Chondrocyte (in vitro differentiated cells): ENCODE measurements around the gene OSM. TPM values are rescaled to one million over a fixed set of nuclear protein-coding genes. Genes with fewer than 3 reads are reported as not detected.

ENCODE experiments used
- DNase-seq: peaks from one replicate; pipeline ENCODE4 v3.0.0; 2021; ENCODE audit warnings: mixed read lengths, low spot score
- H3K27ac Mint-ChIP-seq: one replicate; pipeline ENCODE4 v1.8.0; 2021; ENCODE audit warnings: mild to moderate bottlenecking, moderate library complexity, mixed read lengths; ENCODE audit not compliant: unreplicated experiment
- H3K27me3 Mint-ChIP-seq: 2 replicates; pipeline ENCODE4 v1.8.0; 2021; ENCODE audit warnings: low read depth, mixed read lengths
- H3K36me3 Mint-ChIP-seq: 2 replicates; pipeline ENCODE4 v1.8.0; 2021; ENCODE audit warnings: low read depth, mixed read lengths
- H3K4me1 Mint-ChIP-seq: 2 replicates; pipeline ENCODE4 v1.8.0; 2021; ENCODE audit warnings: low read depth, mild to moderate bottlenecking, mixed read lengths
- H3K4me3 Mint-ChIP-seq: one replicate; pipeline ENCODE4 v1.8.0; 2021; ENCODE audit warnings: mild to moderate bottlenecking, moderate library complexity, mixed read lengths; ENCODE audit not compliant: unreplicated experiment
- H3K9me3 Mint-ChIP-seq: 2 replicates; pipeline ENCODE4 v1.8.0; 2021; ENCODE audit warnings: low read depth, mixed read lengths
- total RNA-seq: library from RNA; stranded (reverse); gene quantifications from 3 replicates; pipeline ENCODE4 v1.2.1, GENCODE V29; 2021
- TF ChIP-seq, protein P1 (sequence below): fragments of 200-600 bp; sonication (generic); IDR thresholded peaks from 2 replicates; pipeline ENCODE4 v1.5.0; 2021; ENCODE audit warnings: antibody characterized with exemption, mild to moderate bottlenecking, moderate library complexity

Gene OSM
- total RNA-seq, 1 donor from 2014 or later, result not detected

DNA sequence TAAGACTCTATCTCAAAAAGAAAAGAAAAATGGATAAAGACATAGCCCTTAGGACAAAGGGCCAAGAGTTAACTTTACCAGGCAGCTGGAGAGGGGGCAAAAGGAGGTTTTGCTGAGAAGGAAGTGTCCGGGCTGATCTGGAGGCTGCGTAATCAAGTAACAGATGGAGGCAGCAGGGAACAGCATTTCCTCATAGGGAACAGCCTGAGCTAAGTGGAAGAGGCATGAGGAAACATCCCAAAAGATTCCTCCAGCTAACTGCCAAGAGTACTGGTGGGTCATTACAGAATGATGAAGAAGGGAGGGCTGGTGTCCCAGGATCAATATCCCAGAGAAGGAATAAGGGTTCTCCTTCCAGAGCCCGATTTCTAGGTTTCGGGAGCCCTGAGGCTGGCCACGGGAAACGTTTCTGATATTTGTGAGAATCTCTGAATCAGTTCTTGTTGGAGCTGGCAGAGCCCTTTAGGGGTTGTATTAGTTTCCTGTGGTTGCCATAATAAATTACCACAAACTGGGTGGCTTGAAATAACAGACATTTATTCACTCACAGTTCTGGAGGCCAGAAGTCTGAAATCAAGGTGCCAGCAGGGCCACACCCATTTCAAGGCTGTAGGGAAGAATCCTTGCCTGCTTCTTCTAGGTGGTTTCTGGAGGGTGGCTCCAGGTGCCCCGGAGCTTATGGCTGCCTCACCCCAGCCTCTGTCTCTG, 41.3 kb downstream of the OSM start:
- Mint-ChIP-seq H3K4me3 (no peak overlapping the region), H3K27me3 (no peaks in the 10 kb centered on the region), H3K9me3 (peaks cover 5% of the 10 kb centered on the region), H3K27ac (peak overlapping the region; percentile 69), H3K4me1 (peaks cover 52% of the 10 kb centered on the region), H3K36me3 (no peaks in the 10 kb centered on the region)
- DNase-seq, result no peak
- TF ChIP-seq, protein P1, sequence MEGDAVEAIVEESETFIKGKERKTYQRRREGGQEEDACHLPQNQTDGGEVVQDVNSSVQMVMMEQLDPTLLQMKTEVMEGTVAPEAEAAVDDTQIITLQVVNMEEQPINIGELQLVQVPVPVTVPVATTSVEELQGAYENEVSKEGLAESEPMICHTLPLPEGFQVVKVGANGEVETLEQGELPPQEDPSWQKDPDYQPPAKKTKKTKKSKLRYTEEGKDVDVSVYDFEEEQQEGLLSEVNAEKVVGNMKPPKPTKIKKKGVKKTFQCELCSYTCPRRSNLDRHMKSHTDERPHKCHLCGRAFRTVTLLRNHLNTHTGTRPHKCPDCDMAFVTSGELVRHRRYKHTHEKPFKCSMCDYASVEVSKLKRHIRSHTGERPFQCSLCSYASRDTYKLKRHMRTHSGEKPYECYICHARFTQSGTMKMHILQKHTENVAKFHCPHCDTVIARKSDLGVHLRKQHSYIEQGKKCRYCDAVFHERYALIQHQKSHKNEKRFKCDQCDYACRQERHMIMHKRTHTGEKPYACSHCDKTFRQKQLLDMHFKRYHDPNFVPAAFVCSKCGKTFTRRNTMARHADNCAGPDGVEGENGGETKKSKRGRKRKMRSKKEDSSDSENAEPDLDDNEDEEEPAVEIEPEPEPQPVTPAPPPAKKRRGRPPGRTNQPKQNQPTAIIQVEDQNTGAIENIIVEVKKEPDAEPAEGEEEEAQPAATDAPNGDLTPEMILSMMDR, result no peak

DNA sequence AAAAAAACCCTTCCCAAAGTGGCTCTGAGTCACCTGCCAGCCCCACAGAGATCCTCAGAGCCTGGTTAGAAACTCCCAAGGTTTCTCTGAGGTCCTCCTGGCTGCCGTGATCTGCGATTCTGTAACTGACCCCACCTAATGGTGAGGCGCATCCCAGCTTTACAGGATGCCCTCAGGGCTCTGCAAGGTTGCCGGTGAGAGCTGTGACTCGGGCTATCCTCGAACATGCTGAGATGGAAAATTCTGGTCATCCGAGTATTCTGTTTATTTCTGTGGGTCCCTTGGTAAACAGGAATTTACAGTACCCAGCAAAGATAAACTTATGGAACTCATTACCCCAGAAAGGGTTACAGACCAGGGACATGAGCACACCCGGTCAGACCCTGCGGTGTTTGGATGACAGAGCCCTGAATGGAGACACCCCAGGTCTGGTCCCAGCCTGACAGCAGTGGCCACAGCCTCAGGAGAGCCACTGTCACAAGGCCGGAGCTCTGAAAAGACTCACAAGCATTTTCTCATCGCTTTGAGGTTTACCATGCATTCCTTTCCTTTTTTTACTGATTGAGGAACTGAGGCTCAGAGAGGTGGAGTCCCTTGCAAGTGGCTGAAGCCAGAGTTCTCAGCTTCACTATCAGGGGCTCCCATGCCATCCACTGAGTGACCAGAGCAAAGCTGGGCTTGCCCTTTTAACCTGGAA, 42.3 kb downstream of the OSM start:
- no peak for DNase-seq
- Mint-ChIP-seq H3K9me3 (peaks cover 5% of the 10 kb centered on the region), H3K4me1 (peaks cover 61% of the 10 kb centered on the region), H3K4me3 (no peak overlapping the region), H3K27me3 (no peaks in the 10 kb centered on the region), H3K27ac (peak overlapping the region; percentile 79), H3K36me3 (no peaks in the 10 kb centered on the region)
- TF ChIP-seq, protein P1, result peak; percentile 19

DNA sequence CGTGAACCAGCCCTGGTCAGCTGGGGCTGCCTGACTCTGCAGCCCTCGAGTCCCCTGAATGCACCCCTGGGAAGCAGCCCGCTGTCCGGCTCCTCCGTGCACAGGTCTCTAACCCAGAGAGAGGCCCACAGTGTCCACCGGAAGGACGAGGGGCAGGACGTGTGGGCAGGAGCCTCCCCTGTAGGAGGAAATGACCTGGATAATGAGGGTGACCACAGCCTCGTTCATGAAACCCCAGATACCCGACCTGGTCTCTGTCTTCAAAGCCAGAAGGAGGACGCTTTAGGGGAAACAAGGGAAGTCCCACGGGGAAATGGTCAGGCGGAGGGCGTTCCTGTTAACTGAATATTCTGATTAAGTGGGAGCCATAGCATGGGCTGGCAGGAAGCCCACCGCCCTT, 43.3 kb downstream of the OSM start:
- peaks cover 61% of the 10 kb centered on the region for H3K4me1 Mint-ChIP-seq
- H3K27ac Mint-ChIP-seq, result no peak overlapping the region
- H3K9me3 Mint-ChIP-seq, result peaks cover 5% of the 10 kb centered on the region
- no peaks in the 10 kb centered on the region for H3K36me3 Mint-ChIP-seq
- no peak for DNase-seq
- TF ChIP-seq, protein P1, result no peak
- H3K4me3 Mint-ChIP-seq, result no peak overlapping the region
- no peaks in the 10 kb centered on the region for H3K27me3 Mint-ChIP-seq

DNA sequence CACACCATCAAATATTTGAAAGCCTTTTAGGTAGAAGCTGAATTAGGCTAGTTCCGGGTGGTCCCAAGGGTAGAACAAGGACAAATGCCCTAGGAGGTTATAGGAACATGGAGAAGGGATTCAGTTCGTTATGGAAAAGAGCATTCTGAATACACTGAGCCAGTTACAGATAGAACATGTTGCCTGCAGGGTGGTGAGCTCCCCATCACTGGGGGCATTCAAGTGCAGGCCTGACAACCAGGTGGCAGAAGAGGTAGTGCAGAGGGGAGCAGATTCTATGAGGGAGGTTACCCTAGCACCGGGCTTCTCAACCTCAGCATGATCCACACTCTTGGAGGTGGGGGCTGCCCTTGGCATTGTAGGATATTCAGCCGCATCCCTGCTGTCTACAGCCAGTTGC, 44.3 kb downstream of the OSM start:
- H3K36me3 Mint-ChIP-seq, result no peaks in the 10 kb centered on the region
- no peak overlapping the region for H3K4me3 Mint-ChIP-seq
- H3K9me3 Mint-ChIP-seq, result peaks cover 5% of the 10 kb centered on the region
- peaks cover 61% of the 10 kb centered on the region for H3K4me1 Mint-ChIP-seq
- TF ChIP-seq, protein P1, result no peak
- no peak for DNase-seq
- H3K27ac Mint-ChIP-seq, result no peak overlapping the region
- no peaks in the 10 kb centered on the region for H3K27me3 Mint-ChIP-seq

DNA sequence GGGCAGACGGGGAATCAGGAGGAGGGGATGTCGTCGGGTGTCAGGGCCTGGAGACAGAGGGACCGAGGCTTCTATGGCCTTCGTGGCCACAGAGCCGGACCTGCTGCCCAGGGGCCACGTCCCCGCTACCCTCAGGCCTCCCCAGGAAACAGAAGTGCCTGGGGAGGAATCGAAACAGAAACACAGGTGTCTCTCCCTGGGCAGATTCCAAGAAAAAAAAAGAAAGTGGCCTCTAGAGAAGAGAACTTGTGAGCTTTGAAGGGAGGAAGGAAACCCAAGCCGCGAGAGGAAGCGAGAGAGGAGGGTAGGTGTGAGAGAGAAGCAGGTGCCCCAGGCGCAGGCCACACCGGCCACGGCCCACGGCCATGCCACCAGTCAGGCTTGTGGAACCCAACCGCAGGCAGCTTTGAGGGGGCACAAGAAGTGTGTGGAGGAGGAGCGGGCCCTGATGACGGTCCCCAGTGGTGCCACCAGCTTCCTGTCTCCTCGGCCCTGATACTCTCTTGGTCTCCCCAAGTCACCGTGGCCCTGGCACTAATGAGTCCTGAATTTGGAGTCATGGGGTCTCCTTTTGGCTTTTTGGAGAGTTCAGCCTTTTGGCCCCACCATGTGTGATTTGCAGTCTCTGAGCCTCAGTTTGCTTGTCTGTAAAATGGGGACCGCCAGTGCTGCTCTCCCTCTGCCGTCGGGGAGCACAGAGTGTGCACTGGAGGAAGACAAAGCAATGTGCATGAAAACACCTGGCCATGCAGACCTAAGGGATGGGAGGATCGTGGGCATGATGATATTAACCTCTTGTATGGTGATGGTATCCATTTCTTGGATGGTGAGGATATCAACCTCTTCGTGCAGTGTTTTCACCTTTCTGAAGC, 45.3 kb downstream of the OSM start:
- Mint-ChIP-seq H3K27ac (no peak overlapping the region), H3K27me3 (no peaks in the 10 kb centered on the region), H3K4me1 (peaks cover 61% of the 10 kb centered on the region), H3K4me3 (no peak overlapping the region), H3K36me3 (no peaks in the 10 kb centered on the region), H3K9me3 (peaks cover 5% of the 10 kb centered on the region)
- TF ChIP-seq, protein P1, result no peak
- no peak for DNase-seq
